Calu3 (cell line): ENCODE data around the gene MAP4K2. TPM values are rescaled to one million over a fixed set of nuclear protein-coding genes. Genes with fewer than 3 reads are reported as not detected.
A peak's percentile ranks its signal among the peaks of the same experiment; 100 is the strongest.

Experiments
- BruUV-seq: library from RNA; stranded (reverse); fragments of 400-500 nt; replicated peaks from 2 replicates; lab custom pipeline; 2021; lab: Mats Ljungman, UMichigan
- CTCF ChIA-PET: fragments of 300-600 bp; sonication (Branson Sonifier 250); formaldehyde crosslinking; loops from one replicate; lab custom pipeline; 2022; ENCODE audit warnings: antibody characterized with exemption; lab: Charles Lee
- DNase-seq: peaks from one replicate; pipeline ENCODE4 v3.0.0; 2022
- H3K27ac Mint-ChIP-seq: one replicate; pipeline ENCODE4 v1.8.0; 2022; ENCODE audit warnings: mixed read lengths; ENCODE audit not compliant: unreplicated experiment
- H3K27me3 Mint-ChIP-seq: one replicate; pipeline ENCODE4 v1.8.0; 2022; ENCODE audit warnings: mixed read lengths; ENCODE audit not compliant: unreplicated experiment
- H3K36me3 Mint-ChIP-seq: one replicate; pipeline ENCODE4 v1.8.0; 2022; ENCODE audit warnings: mild to moderate bottlenecking, moderate library complexity, mixed read lengths; ENCODE audit not compliant: insufficient read depth, unreplicated experiment
- H3K4me1 Mint-ChIP-seq: one replicate; pipeline ENCODE4 v1.8.0; 2022; ENCODE audit warnings: mild to moderate bottlenecking, low read depth, mixed read lengths; ENCODE audit not compliant: unreplicated experiment
- H3K4me3 Mint-ChIP-seq: one replicate; pipeline ENCODE4 v1.8.0; 2022; ENCODE audit warnings: mild to moderate bottlenecking, low read depth, moderate library complexity, mixed read lengths; ENCODE audit not compliant: unreplicated experiment
- H3K9me3 Mint-ChIP-seq: one replicate; pipeline ENCODE4 v1.8.0; 2022; ENCODE audit warnings: low read depth, mixed read lengths; ENCODE audit not compliant: unreplicated experiment
- intact Hi-C: fragments of 100-400 bp; cut with micrococcal nuclease; formaldehyde crosslinking; loops from one replicate; pipeline ENCODE4 v1.10.0; 2022; ENCODE audit not compliant: unreplicated experiment
- total RNA-seq: library from RNA; stranded (reverse); gene quantifications from 2 replicates; pipeline ENCODE4 v1.2.3, GENCODE V29; 2022
- TF ChIP-seq, protein P1 (sequence below): fragments of 200-600 bp; IDR thresholded peaks from one replicate; pipeline ENCODE4 v1.8.0; 2022; ENCODE audit warnings: antibody characterized with exemption; ENCODE audit not compliant: unreplicated experiment

MAP4K2 gene
- total RNA-seq, 1 experiment from 2014 or later, result 17.4 TPM

DNA sequence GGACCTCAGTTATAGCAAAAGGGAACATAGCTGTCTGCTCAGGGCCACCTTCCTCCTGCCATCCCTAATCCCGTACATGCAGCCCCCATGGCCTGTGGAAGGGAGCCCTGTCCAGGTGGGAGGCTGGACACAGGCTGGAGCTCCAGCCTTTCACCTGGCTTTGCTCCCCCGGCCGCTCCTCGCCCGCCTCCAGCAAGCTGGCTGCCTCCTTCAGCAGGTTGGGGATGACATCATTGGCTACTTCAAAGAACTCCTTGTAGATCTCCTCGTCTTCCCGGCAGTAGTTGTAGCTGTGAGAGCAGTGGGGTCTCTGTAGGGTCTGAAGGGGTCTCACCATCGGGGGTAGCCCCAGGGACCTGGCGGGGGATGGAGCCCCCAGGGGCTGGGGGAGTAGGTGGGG lies 2.5 kb upstream of the MAP4K2 start:
- peaks cover 10% of the 10 kb centered on the region for H3K4me1 Mint-ChIP-seq
- H3K27me3 Mint-ChIP-seq, result no peaks in the 10 kb centered on the region
- intact Hi-C loops, result no loop called here
- H3K4me3 Mint-ChIP-seq, result no peak overlapping the region
- TF ChIP-seq, protein P1, sequence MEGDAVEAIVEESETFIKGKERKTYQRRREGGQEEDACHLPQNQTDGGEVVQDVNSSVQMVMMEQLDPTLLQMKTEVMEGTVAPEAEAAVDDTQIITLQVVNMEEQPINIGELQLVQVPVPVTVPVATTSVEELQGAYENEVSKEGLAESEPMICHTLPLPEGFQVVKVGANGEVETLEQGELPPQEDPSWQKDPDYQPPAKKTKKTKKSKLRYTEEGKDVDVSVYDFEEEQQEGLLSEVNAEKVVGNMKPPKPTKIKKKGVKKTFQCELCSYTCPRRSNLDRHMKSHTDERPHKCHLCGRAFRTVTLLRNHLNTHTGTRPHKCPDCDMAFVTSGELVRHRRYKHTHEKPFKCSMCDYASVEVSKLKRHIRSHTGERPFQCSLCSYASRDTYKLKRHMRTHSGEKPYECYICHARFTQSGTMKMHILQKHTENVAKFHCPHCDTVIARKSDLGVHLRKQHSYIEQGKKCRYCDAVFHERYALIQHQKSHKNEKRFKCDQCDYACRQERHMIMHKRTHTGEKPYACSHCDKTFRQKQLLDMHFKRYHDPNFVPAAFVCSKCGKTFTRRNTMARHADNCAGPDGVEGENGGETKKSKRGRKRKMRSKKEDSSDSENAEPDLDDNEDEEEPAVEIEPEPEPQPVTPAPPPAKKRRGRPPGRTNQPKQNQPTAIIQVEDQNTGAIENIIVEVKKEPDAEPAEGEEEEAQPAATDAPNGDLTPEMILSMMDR, result no peak
- no peak for DNase-seq
- H3K36me3 Mint-ChIP-seq, result peaks cover 45% of the 10 kb centered on the region
- no peaks in the 10 kb centered on the region for H3K9me3 Mint-ChIP-seq
- BruUV-seq, result no TSS peak
- CTCF ChIA-PET, result interaction anchor here (0.7 kb wide), 1 partner anchor 114 kb away, joined by 3 read pairs; no protein-coding TSS in a partner anchor
- H3K27ac Mint-ChIP-seq, result no peak overlapping the region

DNA sequence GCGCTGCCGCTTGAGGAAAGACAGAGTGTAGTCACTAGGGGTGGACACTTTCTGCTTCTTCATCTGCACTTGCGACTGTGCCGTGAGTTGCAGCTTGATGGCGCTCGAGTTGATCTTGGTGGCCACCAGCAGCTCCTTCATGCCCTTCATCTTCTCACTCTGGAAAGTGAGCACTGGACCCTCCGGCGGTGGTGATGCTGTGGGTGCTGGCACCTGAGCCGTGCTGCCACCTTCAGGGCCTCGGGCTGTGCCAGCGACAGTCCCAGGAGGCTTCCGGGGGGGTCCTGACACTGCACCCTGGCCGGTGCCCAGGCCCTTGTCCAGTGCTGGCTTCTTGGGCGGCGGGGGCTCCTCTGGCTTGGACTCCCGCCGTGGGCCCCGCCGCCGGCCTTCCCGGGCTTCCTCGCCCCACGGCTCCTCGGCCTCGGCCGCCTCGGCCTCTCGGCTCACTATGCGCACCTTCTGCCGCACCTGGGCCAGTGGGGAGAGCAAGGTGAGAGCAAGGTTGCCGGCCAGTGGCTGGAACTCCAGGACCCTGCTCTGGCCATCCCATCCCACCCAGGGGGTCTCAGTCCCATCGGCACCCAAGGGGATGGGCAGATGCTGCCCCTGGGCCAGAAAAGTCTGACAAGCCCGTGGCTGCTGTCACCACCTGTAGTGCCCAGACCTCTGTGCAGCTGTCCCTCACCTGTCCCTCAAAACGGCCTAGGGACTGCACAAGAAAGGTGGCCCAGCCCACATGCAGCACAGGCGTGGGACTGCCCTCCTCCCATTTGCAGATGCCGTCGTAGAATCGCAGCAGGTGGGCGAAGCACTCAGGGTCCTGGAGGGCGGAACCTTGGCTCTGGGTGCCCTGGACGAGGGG lies 1.6 kb upstream of the MAP4K2 start:
- Mint-ChIP-seq H3K27me3 (no peaks in the 10 kb centered on the region), H3K4me3 (peak overlapping the region; percentile 68), H3K9me3 (no peaks in the 10 kb centered on the region), H3K36me3 (peaks cover 36% of the 10 kb centered on the region), H3K4me1 (peaks cover 10% of the 10 kb centered on the region), H3K27ac (no peak overlapping the region)
- BruUV-seq, result no TSS peak
- intact Hi-C loops, result no loop called here
- CTCF ChIA-PET, result interaction anchor here (0.5 to 1.1 kb wide), 2 partner anchors 40 to 45 kb away, joined by 3 read pairs; partner anchors contain the start of gene CDC42BPG
- TF ChIP-seq, protein P1, result no peak
- no peak for DNase-seq

DNA sequence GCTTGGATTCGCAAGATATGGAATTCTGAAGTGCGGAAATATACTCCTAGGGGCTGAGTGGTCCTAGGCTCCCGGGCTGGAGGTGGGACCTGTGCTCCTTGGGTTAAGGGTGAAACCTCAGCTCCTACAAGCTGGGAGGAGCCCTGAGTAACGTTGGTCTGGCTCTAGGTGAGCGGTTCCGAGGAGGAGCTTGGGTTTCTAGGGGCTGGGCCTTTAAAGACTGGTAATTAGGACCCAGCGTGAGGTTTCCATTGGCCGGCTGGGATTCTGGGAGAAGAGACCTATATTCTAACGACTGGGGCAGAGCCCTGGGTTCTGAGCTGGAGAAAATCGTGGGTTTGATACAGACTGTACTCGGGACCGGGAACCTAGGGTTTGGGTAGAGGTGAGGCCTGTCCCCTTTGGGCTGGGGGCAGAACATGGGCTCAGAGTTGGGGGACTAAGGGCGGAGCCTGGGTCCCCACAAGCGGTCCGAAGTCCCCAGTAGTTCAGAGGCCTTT lies 882 bp upstream of the MAP4K2 start:
- Mint-ChIP-seq H3K27ac (peak overlapping the region; percentile 29), H3K27me3 (no peaks in the 10 kb centered on the region), H3K36me3 (peaks cover 30% of the 10 kb centered on the region), H3K9me3 (no peaks in the 10 kb centered on the region), H3K4me1 (peaks cover 12% of the 10 kb centered on the region), H3K4me3 (peak overlapping the region; percentile 68)
- CTCF ChIA-PET, result interaction anchor here (0.5 to 1.1 kb wide), 2 partner anchors 40 to 45 kb away, joined by 3 read pairs; partner anchors contain the start of gene CDC42BPG
- BruUV-seq, result TSS peak; percentile 53
- TF ChIP-seq, protein P1, result no peak
- DNase-seq, result no peak
- intact Hi-C loops, result no loop called here

DNA sequence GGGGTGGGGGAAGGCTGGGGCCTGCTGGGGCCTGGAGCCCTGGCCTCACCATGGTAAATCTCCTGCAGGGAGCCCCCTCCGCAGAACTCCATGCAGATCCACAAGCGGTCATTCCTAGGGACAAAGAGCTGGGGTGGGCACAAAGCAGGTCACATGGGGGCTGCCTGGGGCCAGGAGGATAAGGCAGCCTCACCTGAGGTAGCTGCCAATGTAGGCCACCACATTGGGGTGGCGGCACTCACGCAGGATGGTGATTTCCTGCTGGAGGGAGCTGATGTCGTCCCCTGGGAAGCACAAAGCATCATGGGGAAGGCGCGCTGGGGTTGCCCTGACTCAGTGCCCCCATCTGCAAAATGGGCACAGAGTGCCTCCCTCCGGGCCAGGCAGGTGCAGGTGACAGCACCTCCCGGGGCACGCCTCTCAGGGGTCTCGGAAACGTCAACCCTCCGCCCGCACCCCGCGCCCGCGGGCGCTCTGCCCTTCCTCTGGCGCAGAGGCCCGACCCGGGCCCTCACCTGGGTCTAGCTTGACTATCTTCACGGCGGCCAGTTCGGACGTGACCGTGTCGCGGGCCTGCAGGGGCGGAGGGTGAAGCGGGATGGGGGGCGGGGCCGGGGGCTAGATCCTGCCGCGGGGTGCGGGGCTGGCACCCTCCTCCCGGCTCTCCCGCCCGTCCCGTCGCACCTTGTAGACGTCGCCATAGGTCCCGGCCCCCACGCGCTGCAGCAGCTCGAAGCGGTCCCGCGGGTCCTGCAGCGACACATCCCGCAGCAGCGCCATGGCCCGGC lies 450 bp downstream of the MAP4K2 start:
- peaks cover 24% of the 10 kb centered on the region for H3K36me3 Mint-ChIP-seq

More for the DNA sequence above, 450 bp downstream of the MAP4K2 start:
- Mint-ChIP-seq H3K9me3 (no peaks in the 10 kb centered on the region), H3K27ac (no peak overlapping the region), H3K4me3 (peak overlapping the region; percentile 68), H3K4me1 (peaks cover 18% of the 10 kb centered on the region), H3K27me3 (no peaks in the 10 kb centered on the region)
- CTCF ChIA-PET, result interaction anchor here (0.6 kb wide), 1 partner anchor 536 kb away, joined by 5 read pairs; no protein-coding TSS in a partner anchor
- BruUV-seq, result no TSS peak
- DNase-seq, result no peak
- TF ChIP-seq, protein P1, result no peak
- intact Hi-C loops, result no loop called here
